ENCODE results near the gene TARM1. TPM values are rescaled to one million over a fixed set of nuclear protein-coding genes. Genes with fewer than 3 reads are reported as not detected.

Gene TARM1
- polyA plus RNA-seq, 1 donor from 2014 or later, result not detected

DNA sequence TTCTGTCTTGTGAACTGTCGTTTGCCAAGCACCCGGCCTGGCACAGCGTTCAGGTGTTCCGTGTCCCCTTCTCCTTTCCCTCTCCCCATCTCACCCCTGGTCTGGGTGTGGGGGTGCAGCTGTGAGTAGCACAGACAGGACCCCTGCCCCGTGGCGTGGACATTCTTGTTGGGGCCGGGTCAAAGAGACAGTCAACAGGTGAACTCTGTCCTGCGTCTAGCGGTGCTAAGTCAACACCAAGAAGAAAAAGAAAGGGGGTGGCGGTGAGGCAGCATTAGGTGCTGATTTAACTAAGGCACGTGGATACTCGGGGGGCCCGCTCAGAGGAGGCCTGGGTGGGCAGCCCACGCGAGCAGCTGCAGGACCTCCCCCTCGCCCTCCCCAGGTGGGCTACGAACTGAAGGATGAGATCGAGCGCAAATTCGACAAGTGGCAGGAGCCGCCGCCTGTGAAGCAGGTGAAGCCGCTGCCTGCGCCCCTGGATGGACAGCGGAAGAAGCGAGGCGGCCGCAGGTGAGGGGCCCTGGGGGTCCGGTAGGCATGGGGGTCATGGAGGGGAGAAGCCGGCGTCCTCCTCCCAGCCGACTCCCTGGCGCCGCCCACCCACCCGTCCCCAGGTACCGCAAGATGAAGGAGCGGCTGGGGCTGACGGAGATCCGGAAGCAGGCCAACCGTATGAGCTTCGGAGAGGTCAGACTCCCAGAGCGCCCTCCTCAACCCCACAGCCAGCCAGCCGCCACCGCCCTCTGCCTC, 46.7 kb upstream of the TARM1 start:
- no peaks in the 10 kb centered on the region for H3F3A ChIP-seq (ENCODE audit: insufficient read depth, low read length, poor library complexity, severe bottlenecking)
- H3K27ac ChIP-seq (ENCODE audit: low read length), result no peak overlapping the region
- H3K9ac ChIP-seq (ENCODE audit: low read length), result no peak overlapping the region
- H3K4me2 ChIP-seq (ENCODE audit: low read length), result no peak overlapping the region
- no peaks in the 10 kb centered on the region for H3K9me3 ChIP-seq (ENCODE audit: low read length)
- H4K20me1 ChIP-seq (ENCODE audit: insufficient read depth), result no peaks in the 10 kb centered on the region
- no peaks in the 10 kb centered on the region for H3K27me3 ChIP-seq (ENCODE audit: insufficient read depth, low read depth, low read length)
- H3K4me3 ChIP-seq (ENCODE audit: low read length), result no peak overlapping the region
- H3K79me2 ChIP-seq (replicated peaks; ENCODE audit: insufficient read depth, low read length), result no peaks in the 10 kb centered on the region
- H3K36me3 ChIP-seq (ENCODE audit: insufficient read depth, low read length), result no peaks in the 10 kb centered on the region
- H3K9me2 ChIP-seq (ENCODE audit: insufficient read depth, low read length), result no peaks in the 10 kb centered on the region
- H2AFZ ChIP-seq (ENCODE audit: low read depth, low read length), result no peak overlapping the region
- TF ChIP-seq, protein P1, sequence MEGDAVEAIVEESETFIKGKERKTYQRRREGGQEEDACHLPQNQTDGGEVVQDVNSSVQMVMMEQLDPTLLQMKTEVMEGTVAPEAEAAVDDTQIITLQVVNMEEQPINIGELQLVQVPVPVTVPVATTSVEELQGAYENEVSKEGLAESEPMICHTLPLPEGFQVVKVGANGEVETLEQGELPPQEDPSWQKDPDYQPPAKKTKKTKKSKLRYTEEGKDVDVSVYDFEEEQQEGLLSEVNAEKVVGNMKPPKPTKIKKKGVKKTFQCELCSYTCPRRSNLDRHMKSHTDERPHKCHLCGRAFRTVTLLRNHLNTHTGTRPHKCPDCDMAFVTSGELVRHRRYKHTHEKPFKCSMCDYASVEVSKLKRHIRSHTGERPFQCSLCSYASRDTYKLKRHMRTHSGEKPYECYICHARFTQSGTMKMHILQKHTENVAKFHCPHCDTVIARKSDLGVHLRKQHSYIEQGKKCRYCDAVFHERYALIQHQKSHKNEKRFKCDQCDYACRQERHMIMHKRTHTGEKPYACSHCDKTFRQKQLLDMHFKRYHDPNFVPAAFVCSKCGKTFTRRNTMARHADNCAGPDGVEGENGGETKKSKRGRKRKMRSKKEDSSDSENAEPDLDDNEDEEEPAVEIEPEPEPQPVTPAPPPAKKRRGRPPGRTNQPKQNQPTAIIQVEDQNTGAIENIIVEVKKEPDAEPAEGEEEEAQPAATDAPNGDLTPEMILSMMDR (IDR thresholded peaks at IDR 0.05; ENCODE audit: poor library complexity, severe bottlenecking), result no peak
- TF ChIP-seq TAF1 (IDR thresholded peaks at IDR 0.05; ENCODE audit: low read depth) (no peak), EP300 (conservative IDR thresholded peaks at IDR 0.05; ENCODE audit: poor library complexity, severe bottlenecking) (no peak), EZH2 (IDR thresholded peaks at IDR 0.05; ENCODE audit: borderline replicate concordance, insufficient read depth, low read length, poor library complexity, severe bottlenecking) (no peak), REST (IDR thresholded peaks at IDR 0.05; ENCODE audit: borderline replicate concordance) (no peak), RAD21 (conservative IDR thresholded peaks at IDR 0.05) (no peak), POLR2AphosphoS5 (IDR thresholded peaks at IDR 0.05) (no peak), MXI1 (conservative IDR thresholded peaks at IDR 0.05; ENCODE audit: poor library complexity, severe bottlenecking) (no peak), SMC3 (conservative IDR thresholded peaks at IDR 0.05; ENCODE audit: poor library complexity) (no peak)

DNA sequence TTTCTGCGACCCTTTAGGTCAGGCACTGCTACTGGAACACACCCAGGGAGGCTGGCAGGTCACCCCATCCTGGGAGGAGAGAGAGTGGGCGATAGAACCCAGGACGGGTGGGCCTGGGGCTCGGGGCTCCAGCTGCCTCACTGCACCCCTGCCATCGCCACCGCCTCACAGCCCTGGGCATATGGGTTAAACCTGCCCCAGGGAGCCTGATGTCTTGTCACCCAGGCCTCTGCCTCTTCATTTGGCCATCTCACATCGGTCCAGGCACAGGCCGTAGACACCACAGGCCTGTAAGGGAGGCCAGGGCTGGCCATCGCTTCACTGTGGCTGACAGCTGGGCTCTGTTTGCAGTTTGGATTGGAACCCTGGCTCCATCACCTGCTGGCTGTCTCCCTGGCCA, 44.5 kb upstream of the TARM1 start:
- H3K36me3 ChIP-seq (ENCODE audit: insufficient read depth, low read length), result no peaks in the 10 kb centered on the region

More for the DNA sequence above, 44.5 kb upstream of the TARM1 start:
- H2AFZ ChIP-seq (ENCODE audit: low read depth, low read length), result no peak overlapping the region
- H3F3A ChIP-seq (ENCODE audit: insufficient read depth, low read length, poor library complexity, severe bottlenecking), result no peaks in the 10 kb centered on the region
- H3K4me3 ChIP-seq (ENCODE audit: low read length), result no peak overlapping the region
- no peak overlapping the region for H3K9ac ChIP-seq (ENCODE audit: low read length)
- TF ChIP-seq REST (IDR thresholded peaks at IDR 0.05; ENCODE audit: borderline replicate concordance) (no peak), RAD21 (conservative IDR thresholded peaks at IDR 0.05) (no peak), SMC3 (conservative IDR thresholded peaks at IDR 0.05; ENCODE audit: poor library complexity) (no peak), MXI1 (conservative IDR thresholded peaks at IDR 0.05; ENCODE audit: poor library complexity, severe bottlenecking) (no peak), EZH2 (IDR thresholded peaks at IDR 0.05; ENCODE audit: borderline replicate concordance, insufficient read depth, low read length, poor library complexity, severe bottlenecking) (no peak), TAF1 (IDR thresholded peaks at IDR 0.05; ENCODE audit: low read depth) (no peak)
- TF ChIP-seq, protein P1 (IDR thresholded peaks at IDR 0.05; ENCODE audit: poor library complexity, severe bottlenecking), result no peak
- no peaks in the 10 kb centered on the region for H3K79me2 ChIP-seq (replicated peaks; ENCODE audit: insufficient read depth, low read length)
- H3K27me3 ChIP-seq (ENCODE audit: insufficient read depth, low read depth, low read length), result no peaks in the 10 kb centered on the region
- no peaks in the 10 kb centered on the region for H3K9me2 ChIP-seq (ENCODE audit: insufficient read depth, low read length)
- no peaks in the 10 kb centered on the region for H4K20me1 ChIP-seq (ENCODE audit: insufficient read depth)
- no peak overlapping the region for H3K4me2 ChIP-seq (ENCODE audit: low read length)
- H3K27ac ChIP-seq (ENCODE audit: low read length), result no peak overlapping the region
- no peaks in the 10 kb centered on the region for H3K9me3 ChIP-seq (ENCODE audit: low read length)
